GM21619 (cell line): Measurements from ENCODE around the gene INF2.

ENCODE experiments used
- ATAC-seq: cut with Tn5 transposase; IDR thresholded peaks from one replicate; pipeline ENCODE4 v1.9.1; 2021; ENCODE audit not compliant: unreplicated experiment

Gene INF2

GRCh38 chr14:104687601-104688504 is 1.6 kb upstream of the INF2 start:
- no peak for ATAC-seq

GRCh38 chr14:104688505-104689108 is 811 bp upstream of the INF2 start:
- no peak for ATAC-seq

- ATAC-seq: peak; percentile 20
Observed at GRCh38 chr14:104689881-104690711, 678 bp downstream of the INF2 start.

GRCh38 chr14:104690861-104691455 is 1.5 kb downstream of the INF2 start:
- ATAC-seq: no peak

GRCh38 chr14:104691546-104692260 is 2.3 kb downstream of the INF2 start:
- no peak for ATAC-seq

GRCh38 chr14:104692261-104692938 is 3.0 kb downstream of the INF2 start:
- ATAC-seq: no peak

GRCh38 chr14:104692939-104693315 is 3.5 kb downstream of the INF2 start:
- no peak for ATAC-seq

- no peak for ATAC-seq
Observed at GRCh38 chr14:104693482-104694431, 4.3 kb downstream of the INF2 start.

GRCh38 chr14:104694475-104694950 is 5.1 kb downstream of the INF2 start:
- ATAC-seq: no peak

- ATAC-seq: no peak
Observed at GRCh38 chr14:104694991-104695659, 5.7 kb downstream of the INF2 start.

- no peak for ATAC-seq
Observed at GRCh38 chr14:104695660-104696000, 6.2 kb downstream of the INF2 start.

GRCh38 chr14:104696671-104697316 is 7.4 kb downstream of the INF2 start:
- ATAC-seq: no peak

- ATAC-seq: no peak
Observed at GRCh38 chr14:104697317-104697703, 7.9 kb downstream of the INF2 start.

GRCh38 chr14:104697892-104698583 is 8.6 kb downstream of the INF2 start:
- ATAC-seq: no peak

- no peak for ATAC-seq
Observed at GRCh38 chr14:104698688-104699425, 9.4 kb downstream of the INF2 start.

GRCh38 chr14:104699426-104699748 is 10.0 kb downstream of the INF2 start:
- no peak for ATAC-seq

GRCh38 chr14:104700225-104700651 is 10.8 kb downstream of the INF2 start:
- ATAC-seq: no peak
